HUES6 (cell line): Measurements from ENCODE around the gene ILK.

Experiments used
- H3K27ac ChIP-seq: 2 replicates; pipeline ENCODE4 v1.7.0; 2013; ENCODE audit warnings: low read depth, mild to moderate bottlenecking, low read length, inconsistent platforms
- H3K27me3 ChIP-seq: 2 replicates; pipeline ENCODE4 v1.6.1; 2013; ENCODE audit warnings: low read length; ENCODE audit not compliant: control insufficient read depth, insufficient read depth
- H3K36me3 ChIP-seq: 2 replicates; pipeline ENCODE4 v1.6.1; 2013; ENCODE audit warnings: low read length; ENCODE audit not compliant: control insufficient read depth, insufficient read depth
- H3K4me1 ChIP-seq: 2 replicates; pipeline ENCODE4 v1.6.1; 2013; ENCODE audit warnings: low read length; ENCODE audit not compliant: control insufficient read depth, insufficient read depth
- H3K4me3 ChIP-seq: 2 replicates; pipeline ENCODE4 v1.5.1; 2013; ENCODE audit warnings: low read depth, low read length
- H3K9ac ChIP-seq: one replicate; pipeline ENCODE4 v1.6.1; 2013; ENCODE audit warnings: mild to moderate bottlenecking, low read length
- H3K9me3 ChIP-seq: 2 replicates; pipeline ENCODE4 v1.6.1; 2013; ENCODE audit warnings: low read depth, low read length; ENCODE audit not compliant: control insufficient read depth, insufficient read depth

Gene ILK

DNA sequence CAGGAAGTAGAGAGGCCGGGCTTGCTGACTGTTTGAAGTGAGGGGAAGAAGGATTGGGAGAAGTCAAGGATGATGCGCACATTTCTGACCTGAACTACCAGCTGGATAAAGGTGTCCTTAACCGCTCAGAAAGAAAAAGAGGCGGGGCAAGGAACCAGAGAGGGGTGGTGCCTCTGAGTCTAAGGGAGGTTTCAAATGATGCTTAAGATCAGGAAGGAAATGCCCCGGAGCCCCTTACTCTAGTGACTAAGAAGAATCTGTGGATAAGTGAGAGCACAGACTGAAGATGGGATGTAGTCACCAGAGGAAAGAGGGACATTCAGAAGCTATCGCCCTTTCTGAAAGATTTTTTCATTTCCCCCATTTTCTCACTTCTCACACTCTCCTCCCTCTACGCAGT, 39.4 kb downstream of the ILK start:
- H3K27me3 ChIP-seq = no peaks in the 10 kb centered on the region
- H3K9ac ChIP-seq = no peak overlapping the region
- peaks cover 18% of the 10 kb centered on the region for H3K4me1 ChIP-seq
- no peak overlapping the region for H3K27ac ChIP-seq
- no peaks in the 10 kb centered on the region for H3K36me3 ChIP-seq
- no peak overlapping the region for H3K4me3 ChIP-seq
- H3K9me3 ChIP-seq = no peaks in the 10 kb centered on the region

DNA sequence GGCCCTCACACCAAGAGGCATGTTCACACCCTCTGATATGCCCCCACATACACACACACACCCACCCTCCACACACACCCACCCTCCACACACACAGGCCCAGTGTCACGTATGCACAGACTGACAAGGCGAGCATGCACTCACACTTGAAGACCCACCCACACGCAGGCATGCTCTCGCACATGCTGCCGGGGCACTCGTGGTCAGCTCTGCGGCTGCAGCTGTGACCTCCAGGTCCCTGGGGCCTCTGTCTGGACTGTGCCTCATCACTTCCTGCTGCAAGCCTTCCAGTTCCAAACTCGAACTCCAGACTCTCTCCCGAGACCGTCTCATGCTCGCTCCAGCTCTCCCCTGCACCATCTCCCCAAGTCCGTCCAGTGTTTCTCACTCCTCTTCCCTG, 42.5 kb downstream of the ILK start:
- Histone ChIP-seq H3K27me3 (peaks cover 7% of the 10 kb centered on the region; the same call in 1 of the 2 replicates), H3K4me1 (peaks cover 18% of the 10 kb centered on the region), H3K36me3 (no peaks in the 10 kb centered on the region), H3K4me3 (no peak overlapping the region), H3K9ac (no peak overlapping the region), H3K27ac (no peak overlapping the region), H3K9me3 (no peaks in the 10 kb centered on the region)

DNA sequence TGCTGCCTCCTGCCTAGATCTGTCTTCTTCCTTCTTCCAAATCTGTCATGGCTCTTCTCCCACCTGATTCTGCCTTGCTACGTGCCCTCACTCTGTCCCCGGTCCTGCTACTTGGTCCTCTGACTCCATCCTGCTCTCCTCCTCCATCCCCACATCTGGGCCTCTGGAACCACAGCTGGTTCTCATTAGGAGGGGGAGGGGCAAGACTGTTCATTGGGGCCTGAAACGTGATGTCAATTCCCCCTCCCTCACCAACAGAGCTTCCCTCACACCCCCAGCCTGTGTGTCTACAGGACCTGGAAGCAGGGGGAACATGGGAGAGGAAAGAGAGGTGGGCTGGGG, 43.0 kb downstream of the ILK start:
- H3K9me3 ChIP-seq = no peaks in the 10 kb centered on the region
- H3K4me1 ChIP-seq = peaks cover 18% of the 10 kb centered on the region
- H3K27me3 ChIP-seq = peaks cover 8% of the 10 kb centered on the region; the same call in 1 of the 2 replicates
- no peak overlapping the region for H3K9ac ChIP-seq
- no peak overlapping the region for H3K27ac ChIP-seq
- H3K36me3 ChIP-seq = no peaks in the 10 kb centered on the region
- H3K4me3 ChIP-seq = no peak overlapping the region

DNA sequence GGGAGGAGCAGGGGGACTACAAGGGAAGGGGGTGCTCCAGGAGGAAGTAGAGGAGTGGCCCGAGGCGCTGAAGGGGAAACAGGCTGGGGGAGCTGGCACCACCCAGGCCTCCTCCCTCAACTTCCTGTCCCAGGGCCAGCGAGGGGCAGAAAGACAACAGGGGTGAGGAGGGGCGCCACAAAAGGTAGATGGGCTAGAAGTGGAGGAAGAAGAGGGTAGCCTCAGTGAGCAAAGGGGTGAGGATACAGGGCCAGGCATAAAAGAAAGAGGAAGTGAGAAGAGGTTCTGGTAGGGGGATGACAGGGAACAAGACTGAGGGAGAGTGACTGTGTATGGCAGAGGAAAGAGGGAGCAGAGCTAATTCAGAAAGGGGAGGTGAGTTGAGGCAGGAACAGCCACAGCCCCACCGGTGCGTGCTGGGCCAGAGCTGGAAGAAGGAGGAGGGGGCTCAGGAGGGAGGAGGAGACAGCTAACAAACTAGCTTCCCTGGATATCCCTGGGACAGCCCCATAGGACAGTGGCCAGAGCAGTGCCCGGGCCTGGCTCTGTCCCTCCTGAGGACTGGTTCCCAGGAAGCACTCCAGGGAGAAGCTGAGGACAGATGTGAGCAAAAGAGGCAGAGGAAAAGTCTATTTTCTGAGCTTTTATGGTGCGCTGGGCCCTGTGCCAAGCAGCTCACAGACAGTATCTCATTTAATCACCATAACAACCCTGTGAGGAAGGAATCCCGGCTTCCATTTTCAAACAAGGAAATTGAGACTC, 43.5 kb downstream of the ILK start:
- Histone ChIP-seq H3K27ac (no peak overlapping the region), H3K27me3 (peaks cover 8% of the 10 kb centered on the region; the same call in 1 of the 2 replicates), H3K9ac (no peak overlapping the region), H3K4me3 (no peak overlapping the region), H3K9me3 (no peaks in the 10 kb centered on the region), H3K4me1 (peaks cover 18% of the 10 kb centered on the region), H3K36me3 (no peaks in the 10 kb centered on the region)

DNA sequence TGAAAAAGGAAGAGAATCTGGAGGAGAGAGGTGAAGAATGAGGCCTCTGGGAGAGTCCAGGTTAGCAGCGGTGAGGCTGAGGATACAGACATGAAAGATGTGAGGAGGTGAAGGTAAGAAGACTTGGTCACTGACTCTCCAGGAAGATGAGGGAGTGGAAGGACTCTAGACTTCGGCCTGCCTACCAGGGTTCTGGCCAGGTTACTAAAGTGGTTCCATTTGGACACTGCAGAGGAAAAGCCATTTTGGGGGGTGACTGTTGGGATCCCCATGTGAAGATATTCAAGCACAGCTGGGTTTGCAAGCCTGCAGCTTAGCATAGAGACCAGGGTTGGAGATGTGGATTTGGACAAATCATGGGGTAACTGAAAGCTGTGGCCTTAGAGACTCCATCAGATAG, 44.3 kb downstream of the ILK start:
- Histone ChIP-seq H3K27ac (no peak overlapping the region), H3K9me3 (no peaks in the 10 kb centered on the region), H3K36me3 (no peaks in the 10 kb centered on the region), H3K27me3 (peaks cover 13% of the 10 kb centered on the region), H3K4me3 (no peak overlapping the region), H3K4me1 (peaks cover 18% of the 10 kb centered on the region), H3K9ac (no peak overlapping the region)

DNA sequence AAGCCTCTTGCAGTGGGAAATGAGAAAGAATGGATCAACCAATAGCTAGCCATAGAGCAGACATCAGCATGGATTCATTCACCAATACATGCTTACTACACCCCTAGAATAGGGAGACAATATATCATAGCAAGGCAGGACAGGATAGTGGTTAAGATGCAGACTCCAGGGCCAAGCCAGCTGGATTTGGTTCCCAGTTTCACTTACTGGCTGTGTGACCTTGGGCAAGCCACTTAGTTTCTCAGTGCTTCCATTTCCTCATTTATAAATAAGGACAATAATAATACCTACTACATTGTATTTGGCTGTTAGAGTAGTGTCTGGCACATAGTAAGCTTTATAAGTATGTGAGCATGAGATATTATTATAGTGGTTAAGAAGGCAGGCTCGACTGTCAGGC, 44.9 kb downstream of the ILK start:
- Histone ChIP-seq H3K9ac (no peak overlapping the region), H3K27ac (no peak overlapping the region), H3K9me3 (no peaks in the 10 kb centered on the region), H3K36me3 (no peaks in the 10 kb centered on the region), H3K27me3 (peaks cover 18% of the 10 kb centered on the region), H3K4me1 (peaks cover 18% of the 10 kb centered on the region), H3K4me3 (no peak overlapping the region)

DNA sequence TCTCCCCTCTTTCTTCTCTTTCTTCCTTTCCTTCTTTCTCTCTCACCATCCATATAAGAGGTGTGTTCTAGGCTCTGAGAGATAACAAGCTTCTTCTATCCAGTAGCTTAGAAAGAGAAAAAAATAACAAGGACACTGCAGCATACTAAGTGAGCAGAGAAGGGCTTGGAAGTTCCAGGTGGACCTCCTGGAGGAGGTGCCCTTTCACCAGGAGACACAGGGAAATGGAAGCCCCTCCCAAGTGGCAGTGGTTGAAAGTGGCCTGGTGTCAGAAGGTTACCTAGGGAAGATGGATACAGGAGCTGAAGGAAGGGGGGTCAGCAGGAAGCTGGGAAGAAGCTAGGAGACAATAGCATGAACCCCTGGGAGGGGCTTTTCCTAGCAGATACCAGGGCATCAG, 46.5 kb downstream of the ILK start:
- Histone ChIP-seq H3K4me1 (peaks cover 18% of the 10 kb centered on the region), H3K9me3 (no peaks in the 10 kb centered on the region), H3K9ac (no peak overlapping the region), H3K27me3 (peaks cover 33% of the 10 kb centered on the region), H3K27ac (no peak overlapping the region), H3K4me3 (no peak overlapping the region), H3K36me3 (no peaks in the 10 kb centered on the region)

DNA sequence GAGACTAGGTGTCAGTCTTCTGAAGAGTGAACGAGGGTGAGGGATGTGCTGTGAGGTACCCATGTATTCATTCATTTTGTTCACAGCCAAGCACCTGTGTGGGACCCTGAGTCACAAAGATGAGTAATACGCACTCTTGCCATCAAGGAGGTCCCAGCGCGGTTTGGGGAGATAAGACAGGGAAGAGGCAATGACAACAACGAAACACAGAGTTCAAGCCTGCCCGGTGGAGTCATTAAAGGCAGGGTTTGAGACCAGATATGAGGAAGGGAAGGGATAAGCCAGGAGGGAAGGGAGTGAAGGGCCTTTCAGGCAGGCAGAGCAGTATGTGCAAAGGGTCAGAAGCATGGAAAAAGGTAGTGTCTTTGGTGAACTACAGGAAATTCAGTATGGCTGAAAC, 47.4 kb downstream of the ILK start:
- Histone ChIP-seq H3K9me3 (no peaks in the 10 kb centered on the region), H3K27ac (no peak overlapping the region), H3K4me3 (no peak overlapping the region), H3K36me3 (no peaks in the 10 kb centered on the region), H3K9ac (no peak overlapping the region), H3K4me1 (peaks cover 18% of the 10 kb centered on the region), H3K27me3 (peaks cover 36% of the 10 kb centered on the region)

DNA sequence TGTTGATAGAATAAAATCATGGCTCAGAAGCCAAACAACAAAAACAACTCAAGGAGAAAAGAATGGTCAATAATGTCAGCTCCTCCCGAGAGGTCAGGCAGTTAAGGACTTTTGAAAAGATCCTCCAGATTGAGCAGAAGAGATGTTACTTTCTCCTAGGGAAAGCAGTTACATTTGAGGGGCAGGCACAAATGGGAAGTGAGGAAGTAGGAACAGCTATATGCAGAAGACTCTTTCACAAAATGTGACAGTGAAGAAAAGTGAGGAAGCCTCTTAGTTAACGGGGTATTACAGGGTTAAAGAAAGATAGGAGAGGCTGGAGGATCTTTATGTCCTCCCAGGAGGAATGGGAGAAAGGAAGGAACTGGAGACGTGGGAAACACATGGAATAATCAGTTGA, 48.6 kb downstream of the ILK start:
- Histone ChIP-seq H3K9me3 (no peaks in the 10 kb centered on the region), H3K27me3 (peaks cover 48% of the 10 kb centered on the region), H3K4me3 (no peak overlapping the region), H3K9ac (no peak overlapping the region), H3K27ac (no peak overlapping the region), H3K36me3 (no peaks in the 10 kb centered on the region), H3K4me1 (peaks cover 16% of the 10 kb centered on the region; the same call in 1 of the 2 replicates)

DNA sequence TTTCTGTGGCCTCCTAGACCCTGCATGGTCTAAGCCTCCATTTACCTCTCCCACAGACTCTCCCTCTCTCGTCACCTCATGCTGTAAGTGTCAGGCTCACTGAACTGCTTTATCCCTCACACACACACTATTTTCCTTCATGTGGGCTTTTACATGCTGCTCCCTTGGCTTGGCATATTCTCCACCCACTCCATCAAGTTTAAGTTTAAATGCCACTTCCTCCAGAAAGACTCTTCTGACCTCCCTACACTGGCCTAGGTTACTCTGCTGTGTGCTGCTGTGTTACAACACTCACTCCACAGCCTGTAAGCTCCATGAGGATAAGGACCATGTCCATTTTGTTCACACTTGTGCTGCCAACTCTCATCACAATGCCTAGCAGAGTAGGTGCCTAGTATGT, 49.5 kb downstream of the ILK start:
- Histone ChIP-seq H3K9me3 (no peaks in the 10 kb centered on the region), H3K27me3 (peaks cover 57% of the 10 kb centered on the region), H3K27ac (no peak overlapping the region), H3K4me1 (peaks cover 11% of the 10 kb centered on the region; the same call in 1 of the 2 replicates), H3K4me3 (no peak overlapping the region), H3K9ac (no peak overlapping the region), H3K36me3 (no peaks in the 10 kb centered on the region)

DNA sequence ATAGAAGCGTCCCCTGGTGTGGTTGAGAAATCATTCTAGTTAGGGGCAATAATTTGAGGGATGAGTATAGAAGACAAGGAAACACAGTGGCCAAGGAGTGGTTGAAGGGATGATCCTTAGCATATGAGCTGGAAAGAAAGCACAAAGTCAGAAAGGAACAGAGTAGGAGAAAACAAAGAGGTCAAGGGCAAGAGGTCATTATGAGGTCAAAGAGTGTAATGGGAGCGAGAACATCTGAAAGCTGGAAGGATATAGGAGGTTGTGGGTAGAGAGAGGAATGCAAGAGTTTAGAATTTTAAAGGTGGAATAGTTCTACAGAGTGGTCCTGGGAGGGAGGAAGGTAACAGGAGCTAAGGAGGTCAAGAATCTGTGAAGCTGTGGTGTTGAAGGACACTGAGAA, 50.1 kb downstream of the ILK start:
- peaks cover 11% of the 10 kb centered on the region; the same call in 1 of the 2 replicates for H3K4me1 ChIP-seq
- H3K27ac ChIP-seq = no peak overlapping the region
- H3K27me3 ChIP-seq = peaks cover 61% of the 10 kb centered on the region
- no peak overlapping the region for H3K9ac ChIP-seq
- no peak overlapping the region for H3K4me3 ChIP-seq
- no peaks in the 10 kb centered on the region for H3K36me3 ChIP-seq
- H3K9me3 ChIP-seq = no peaks in the 10 kb centered on the region
